Activated CD4-positive, CD25-positive, alpha-beta regulatory T cell treated with anti-CD3 and anti-CD28 coated beads, Interleukin-2, amount 50 U/mL, for 24 hours (primary cell): ENCODE measurements around the gene KANK3.
"Not testable (repeated sequence)": the region's sequence is repeated elsewhere in the genome, so short reads cannot be mapped to it uniquely, and the experiment has no call there.

Experiments used
- ATAC-seq, 2 donors: fragments of 150-1000 bp; cut with Tn5 transposase; one replicate each; pipeline ENCODE4 v1.10.0; 2021; ENCODE audit warnings: mild to moderate bottlenecking in 1 of 2, moderate library complexity in 1 of 2

KANK3 gene

DNA sequence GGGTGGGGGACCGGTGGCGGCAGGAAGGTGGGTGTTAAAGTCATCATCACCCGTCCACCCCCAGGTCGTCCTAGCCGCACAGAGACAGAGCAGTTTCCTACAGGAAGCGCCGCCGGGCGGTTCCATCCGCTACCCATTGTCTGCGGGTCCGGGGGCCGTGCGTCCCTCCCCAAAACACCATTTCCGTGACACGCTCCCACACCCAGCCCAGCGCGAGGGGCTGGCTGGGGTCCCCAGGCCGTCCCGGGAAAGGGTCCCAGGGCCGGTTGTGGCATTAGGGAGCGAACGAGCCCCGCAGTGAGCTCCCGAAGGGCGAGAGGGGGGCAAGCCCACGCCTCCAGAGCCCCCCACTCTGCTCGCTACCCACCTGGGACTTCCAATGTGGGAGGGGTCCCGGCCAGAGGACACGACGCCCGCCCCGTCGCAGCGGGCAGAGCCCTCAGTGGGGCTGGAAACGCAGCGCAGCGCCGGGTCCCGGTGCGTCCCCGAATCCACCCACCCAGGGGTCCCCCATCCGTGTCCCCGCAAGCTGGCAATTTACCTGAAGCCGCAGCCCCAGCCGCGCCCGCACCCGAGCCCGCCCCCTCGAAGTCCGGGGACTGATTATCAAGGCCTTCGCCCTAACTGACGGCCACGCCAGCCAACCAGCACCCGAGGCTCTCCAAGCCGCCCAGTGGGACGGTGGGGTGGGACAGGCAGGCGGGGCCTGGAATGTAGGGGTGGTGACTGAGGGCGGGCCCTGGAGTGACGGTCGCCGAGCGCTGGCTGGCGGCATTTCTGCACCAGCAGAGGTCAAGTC lies at the start of gene KANK3:
Gene KANK3, minus strand, starts transcription at position 579 of the 799 bp plus-strand sequence. CDS start 5,434 bp downstream, outside the sequence.
- ATAC-seq: peak; percentile 100

DNA sequence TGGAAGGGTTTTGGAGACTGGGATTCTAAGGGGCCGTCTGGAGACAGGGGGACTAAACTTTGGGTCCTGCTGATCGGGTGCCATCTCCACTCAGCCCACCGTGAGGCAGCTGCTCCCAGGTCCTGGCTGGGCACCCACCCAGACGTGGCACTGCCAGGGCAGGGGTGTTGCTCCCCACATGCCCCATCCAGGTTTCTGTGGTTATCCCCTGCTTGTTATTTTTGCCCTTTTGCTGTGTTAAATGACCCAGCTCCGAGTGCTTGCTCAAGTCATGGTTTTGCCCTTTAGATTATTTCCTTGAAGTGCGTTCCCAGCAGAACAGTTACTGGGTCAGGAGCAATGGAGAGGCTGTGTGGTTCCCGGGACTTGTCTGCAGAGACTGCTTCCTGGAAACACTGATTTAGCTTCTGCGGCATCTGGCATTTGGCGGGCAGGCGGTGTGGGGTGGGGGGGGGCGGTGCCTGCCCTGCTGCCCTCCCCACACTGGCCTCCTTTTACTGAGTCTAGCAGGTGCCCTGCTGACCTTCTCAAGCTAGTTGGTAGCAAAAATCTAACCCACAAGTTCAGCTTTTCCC lies 49.0 kb upstream of the KANK3 start:
- no peak for ATAC-seq

DNA sequence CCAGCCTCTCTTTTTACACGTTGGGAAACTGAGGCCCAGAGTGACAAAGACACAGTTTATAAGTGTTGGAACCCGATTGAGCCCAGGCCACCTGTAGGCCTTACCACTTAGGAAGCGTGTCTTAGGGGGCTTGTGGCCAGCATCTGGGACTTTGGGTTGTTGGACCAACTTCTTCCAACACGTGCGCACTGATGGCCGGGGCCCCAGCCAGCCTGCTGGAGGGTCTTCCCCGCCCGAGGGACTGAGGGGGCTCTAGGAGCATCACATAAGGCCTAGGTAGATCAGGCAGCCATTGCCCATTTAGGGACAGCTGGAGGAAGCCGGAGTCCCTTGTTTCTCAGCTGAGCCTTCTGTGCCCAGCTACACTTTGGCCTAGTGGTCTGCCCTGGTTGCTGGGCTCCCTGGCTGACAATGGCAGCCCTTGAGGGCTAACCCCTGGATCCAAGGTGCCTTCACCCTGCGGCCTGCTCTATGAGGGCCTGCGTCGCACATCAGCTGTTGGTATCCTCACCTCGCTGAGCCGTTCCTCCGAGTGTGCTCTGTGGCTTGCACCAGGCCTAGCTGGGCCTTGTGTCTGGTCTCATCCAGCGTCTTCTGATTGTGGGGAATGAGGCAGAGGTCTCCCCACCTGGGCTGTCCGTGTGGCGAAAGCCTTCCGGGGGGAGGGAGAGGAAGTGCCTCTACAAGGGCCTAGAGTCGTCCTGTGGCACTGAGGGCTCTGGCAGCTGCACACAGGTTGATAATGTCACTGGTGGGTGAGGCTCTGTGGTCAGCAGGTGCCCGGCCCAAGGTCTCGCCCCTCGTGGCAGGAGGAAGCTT lies 48.3 kb upstream of the KANK3 start:
- ATAC-seq: no peak

DNA sequence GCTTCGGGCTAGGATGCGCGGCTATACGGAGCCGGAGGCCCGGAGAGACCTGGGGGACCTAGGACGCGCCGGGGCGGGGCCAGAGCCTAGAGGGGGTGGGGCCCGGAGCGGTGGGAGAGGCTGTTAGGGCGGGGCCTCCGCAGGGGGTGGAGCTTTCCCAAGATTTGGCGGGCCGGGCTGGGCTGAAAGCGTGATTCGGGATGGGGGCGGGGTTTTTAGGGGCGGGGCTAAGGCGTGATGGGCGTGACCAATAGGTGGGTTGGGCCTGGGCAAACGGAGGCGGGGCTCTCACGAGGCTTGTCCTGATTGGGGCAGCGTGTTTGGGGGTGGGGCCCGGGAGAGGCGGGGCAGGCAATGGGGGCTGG lies 47.5 kb upstream of the KANK3 start:
- peak; percentile 37 to 46 for ATAC-seq

DNA sequence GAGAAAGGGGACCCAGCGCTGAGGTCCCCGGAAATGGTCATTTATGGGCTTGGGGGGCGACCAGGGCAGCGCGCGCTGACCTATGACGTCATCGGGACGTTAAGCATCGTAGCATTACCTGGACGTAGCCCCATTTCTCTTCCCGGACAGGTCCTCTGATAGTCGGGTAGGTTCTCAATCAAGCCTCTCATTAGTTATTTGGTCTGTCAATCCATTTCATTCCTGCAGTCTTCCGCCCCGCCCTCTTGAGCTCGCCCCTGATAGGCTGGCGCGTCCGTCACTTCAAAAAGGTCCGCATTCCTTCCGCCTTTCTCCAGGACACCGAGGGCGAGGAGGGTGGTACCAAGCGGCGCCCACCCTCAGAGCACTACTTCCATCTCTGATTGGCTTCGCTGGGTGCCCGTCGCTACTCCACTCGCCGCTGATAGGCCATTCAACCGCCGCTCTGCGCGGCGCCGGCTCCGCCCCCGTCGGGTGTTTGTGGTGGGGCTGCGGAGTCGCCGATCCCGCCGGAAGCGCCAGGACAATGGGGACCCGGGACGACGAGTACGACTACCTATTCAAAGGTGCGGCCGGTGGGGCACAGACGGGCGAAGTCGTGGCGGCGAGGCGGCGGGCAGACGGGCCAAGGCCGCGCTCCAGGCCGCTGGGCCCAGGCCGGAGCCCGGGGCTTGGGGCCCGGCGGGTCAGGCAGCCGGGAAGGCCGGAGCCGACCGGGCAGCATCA lies 47.0 kb upstream of the KANK3 start, which contains the start of gene RAB11B:
Gene RAB11B, plus strand, starts transcription at position 470 of the 726 bp plus-strand sequence. Its CDS starts 57 bp downstream, at position 527.
- peak; percentile 95 to 96 for ATAC-seq

DNA sequence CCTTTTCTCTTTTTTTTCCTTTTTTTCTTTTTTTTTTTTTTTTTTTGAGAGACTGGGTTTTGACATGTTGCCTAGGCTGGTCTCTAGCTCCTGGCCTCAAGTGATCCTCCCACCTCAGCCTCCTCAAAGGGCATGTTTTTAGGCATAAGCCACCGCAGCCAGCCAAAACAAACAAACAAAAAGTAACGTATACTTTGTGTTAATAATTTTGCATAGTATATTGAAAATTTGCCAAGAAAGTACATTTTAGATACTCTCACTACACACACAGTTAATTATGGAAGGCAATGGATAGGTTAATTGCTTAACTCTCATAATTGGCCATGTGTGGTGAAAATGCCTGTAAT lies 45.5 kb upstream of the KANK3 start:
- no peak for ATAC-seq

DNA sequence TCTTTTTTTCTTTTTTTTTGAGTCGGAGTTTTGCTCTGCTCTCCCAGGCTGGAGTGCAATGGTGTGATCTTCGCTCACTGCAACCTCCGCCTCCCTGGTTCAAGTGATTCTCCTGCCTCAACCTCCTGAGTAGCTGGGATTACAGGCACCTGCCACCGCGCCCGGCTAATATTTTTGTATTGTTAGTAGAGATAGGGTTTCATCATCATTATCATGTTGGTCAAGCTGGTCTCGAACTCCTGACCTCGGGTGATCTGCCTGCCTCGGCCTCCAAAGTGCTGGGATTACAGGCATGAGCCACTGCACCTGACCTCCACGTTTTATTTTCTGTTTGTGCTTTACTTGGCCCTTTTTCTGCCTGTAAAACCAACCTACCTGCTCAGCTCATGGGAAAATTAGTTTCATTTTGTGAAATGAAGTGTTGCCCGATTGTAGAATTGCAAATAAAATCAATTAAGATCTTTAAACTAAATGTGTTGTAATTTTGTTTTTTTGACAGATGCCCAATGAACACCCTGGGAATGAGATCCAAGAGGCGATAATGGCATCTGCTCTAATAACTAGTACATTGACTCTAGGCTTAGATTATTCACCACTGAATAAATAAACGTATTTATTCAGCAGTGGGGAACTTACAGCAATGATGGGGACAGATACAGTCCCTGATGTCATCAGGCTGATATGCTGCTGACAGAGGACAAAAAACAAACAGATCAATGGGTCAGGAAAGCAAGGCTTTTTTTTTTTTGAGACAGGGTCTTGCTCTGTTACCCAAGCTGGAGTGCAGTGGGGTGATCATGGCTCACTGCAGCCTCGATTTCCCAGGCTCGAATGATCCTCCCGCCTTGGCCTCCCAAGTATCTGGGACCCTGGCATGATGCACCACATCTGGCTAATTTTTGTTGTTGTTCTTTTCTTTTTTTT lies 44.9 kb upstream of the KANK3 start:
- no peak for ATAC-seq

DNA sequence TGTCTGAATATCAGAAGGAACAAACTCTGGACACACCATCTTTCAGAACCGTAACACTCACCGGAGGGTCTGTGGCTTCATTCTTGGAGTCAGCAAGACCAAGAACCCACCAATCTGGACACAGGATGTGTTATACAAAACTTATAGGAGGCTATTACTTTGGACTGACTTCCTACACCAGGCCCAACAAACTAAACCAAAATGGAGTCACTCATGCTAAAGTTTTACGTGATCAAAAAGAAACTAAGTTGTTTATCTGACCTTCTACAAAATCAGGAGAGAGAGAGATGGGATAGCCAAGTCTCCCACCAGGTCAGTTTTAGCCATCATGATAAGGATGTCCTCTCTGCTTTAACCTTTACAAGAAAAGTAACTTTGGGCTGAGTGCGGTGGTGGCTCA lies 43.9 kb upstream of the KANK3 start:
- ATAC-seq: no peak

DNA sequence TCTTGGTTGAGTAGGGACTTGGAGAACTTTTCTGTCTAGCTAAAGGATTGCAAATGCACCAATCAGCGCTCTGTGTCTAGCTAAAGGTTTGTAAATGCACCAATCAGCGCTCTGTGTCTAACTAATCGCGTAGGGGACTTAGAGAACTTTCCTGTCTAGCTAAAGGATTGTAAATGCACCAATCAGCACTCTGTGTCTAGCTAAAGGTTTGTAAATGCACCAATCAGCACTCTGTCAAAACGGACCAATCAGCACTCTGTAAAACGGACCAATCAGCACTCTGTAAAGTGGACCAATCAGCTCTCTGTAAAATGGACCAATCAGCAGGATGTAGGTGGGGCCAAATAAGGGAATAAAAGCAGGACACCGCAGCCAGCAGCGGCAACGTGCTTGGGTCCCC lies 43.4 kb upstream of the KANK3 start:
- ATAC-seq: not testable (repeated sequence)

DNA sequence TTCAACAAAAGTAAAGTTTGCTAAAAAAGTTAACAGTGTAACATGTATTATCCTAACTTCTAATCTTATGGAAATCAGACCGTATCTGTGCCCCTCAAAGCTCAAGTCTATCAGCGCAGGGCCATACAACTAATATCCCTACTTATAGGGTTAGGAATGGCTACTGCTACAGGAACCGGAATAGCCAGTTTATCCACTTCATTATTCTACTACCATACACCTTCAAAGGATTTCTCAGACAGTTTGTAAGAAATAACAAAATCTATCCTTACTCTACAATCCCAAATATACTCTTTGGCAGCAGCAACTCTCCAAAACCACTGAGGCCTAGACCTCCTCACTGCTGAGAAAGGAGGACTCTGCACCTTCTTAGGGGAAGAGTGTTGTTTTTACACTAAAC lies 42.5 kb upstream of the KANK3 start:
- ATAC-seq: not testable (repeated sequence)

DNA sequence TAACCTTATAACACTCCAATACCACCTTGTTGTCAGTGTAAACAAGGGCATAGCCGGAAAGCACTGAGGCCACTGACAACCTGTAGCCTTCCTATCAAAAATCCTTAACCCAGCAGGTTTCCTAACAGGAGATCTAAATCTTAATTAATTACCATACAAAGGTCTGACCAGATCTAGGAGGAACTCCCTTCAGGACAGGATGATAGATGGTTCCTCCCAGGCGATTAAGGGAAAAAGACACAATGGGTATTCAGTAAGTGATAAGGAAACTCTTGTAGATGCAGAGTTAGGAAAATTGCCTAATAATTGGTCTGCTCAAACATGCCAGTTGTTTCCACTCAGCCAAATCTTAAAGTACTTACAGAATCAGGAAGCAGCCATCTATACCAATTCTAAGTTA lies 42.0 kb upstream of the KANK3 start:
- not testable (repeated sequence) for ATAC-seq

DNA sequence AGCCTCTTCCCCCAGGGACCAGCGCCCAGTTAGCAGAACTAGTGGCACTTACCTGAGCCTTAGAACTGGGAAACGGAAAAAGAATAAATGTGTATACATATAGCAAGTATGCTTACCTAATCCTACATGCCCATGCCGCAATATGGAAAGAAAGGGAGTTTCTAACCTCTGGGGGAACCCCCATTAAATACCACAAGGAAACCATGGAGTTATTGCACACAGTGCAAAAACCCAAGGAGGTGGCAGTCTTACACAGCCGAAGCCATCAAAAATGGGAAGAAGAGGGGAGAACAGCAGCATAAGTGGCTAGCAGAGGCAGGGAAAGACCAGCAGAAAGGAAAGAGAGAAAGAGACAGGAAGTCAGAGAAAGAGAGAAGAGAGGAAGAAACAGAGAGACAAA lies 41.5 kb upstream of the KANK3 start:
- ATAC-seq: not testable (repeated sequence)

DNA sequence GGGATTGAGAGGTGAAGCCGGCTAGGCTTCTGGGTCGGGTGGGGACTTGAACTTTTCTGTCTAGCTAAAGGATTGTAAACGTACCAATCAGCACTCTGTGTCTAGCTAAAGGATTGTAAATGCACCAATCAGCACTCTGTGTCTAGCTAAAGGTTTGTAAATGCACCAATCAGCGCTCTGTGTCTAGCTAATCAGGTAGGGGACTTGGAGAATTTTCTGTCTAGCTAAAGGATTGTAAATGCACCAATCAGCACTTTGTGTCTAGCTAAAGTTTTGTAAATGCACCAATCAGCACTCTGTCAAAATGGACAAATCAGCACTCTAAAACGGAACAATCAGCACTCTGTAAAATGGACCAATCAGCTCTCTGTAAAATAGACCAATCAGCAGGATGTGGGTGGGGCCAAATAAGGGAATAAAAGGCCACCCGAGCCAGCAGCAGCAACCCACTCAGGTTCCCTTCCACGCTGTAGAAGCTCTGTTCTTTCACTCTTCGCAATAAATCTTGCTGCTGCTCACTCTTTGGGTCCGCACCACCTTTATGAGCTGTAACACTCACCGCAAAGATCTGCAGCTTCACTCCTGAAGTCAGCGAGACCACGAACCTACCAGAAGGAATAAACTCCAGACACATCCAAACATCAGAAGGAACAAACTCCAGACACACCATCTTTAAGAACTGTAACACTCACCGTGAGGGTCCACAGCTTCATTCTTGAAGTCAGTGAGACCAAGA lies 36.3 kb upstream of the KANK3 start:
- ATAC-seq: not testable (repeated sequence)

DNA sequence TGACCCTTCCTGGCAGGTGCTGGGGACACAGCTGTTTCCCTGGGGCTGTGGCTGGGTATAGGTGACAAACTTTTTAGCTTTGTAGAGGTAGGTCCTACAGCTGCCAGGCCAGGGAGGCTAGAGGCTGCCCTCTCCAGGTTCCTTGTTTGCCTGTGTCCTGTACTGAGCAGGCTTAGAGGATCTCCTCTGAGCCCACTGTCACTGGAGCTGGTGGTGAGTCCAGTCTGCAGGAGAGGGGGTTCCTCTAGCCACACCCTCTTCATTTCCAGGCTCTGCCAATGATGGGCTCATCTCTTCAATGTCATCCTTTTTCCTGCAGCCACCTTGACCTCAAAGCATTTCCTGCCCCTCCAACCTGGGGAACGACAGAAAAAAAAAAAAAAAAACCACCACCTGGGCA lies 34.5 kb upstream of the KANK3 start:
- ATAC-seq: no peak

DNA sequence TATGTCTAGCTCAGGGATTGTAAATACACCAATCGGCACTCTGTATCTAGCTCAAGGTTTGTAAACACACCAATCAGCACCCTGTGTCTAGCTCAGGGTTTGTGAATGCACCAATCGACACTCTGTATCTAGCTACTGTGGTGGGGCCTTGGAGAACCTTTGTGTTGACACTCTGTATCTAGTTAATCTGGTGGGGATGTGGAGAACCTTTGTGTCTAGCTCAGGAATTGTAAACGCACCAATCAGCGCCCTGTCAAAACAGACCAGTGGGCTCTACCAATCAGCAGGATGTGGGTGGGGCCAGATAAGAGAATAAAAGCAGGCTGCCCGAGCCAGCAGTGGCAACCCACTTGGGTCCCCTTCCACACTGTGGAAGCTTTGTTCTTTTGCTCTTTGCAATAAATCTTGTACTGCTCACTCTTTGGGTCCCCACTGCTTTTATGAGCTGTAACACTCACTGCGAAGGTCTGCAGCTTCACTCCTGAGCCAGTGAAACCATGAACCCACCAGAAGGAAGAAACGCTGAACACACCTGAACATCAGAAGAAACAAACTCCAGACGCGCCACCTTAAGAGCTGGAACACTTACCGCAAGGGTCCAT lies 33.4 kb upstream of the KANK3 start:
- not testable (repeated sequence) for ATAC-seq

DNA sequence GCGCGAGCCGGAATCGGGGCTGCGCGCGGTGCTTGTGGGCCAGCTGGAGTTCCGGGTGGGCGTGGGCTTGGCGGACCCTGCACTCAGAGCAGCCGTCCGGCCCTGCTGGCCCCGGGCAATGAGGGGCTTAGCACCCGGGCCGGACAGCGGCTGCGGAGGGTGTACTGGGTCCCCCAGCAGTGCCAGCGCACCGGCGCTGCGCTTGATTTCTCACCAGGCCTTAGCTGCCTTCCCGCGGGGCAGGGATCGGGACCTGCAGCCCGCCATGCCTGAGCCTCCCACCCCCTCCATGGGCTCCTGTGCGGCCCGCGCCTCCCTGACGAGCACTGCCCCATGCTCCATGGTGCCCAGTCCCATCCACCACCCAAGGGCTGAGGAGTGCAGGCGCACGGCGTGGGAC lies 32.7 kb upstream of the KANK3 start:
- not testable (repeated sequence) for ATAC-seq

DNA sequence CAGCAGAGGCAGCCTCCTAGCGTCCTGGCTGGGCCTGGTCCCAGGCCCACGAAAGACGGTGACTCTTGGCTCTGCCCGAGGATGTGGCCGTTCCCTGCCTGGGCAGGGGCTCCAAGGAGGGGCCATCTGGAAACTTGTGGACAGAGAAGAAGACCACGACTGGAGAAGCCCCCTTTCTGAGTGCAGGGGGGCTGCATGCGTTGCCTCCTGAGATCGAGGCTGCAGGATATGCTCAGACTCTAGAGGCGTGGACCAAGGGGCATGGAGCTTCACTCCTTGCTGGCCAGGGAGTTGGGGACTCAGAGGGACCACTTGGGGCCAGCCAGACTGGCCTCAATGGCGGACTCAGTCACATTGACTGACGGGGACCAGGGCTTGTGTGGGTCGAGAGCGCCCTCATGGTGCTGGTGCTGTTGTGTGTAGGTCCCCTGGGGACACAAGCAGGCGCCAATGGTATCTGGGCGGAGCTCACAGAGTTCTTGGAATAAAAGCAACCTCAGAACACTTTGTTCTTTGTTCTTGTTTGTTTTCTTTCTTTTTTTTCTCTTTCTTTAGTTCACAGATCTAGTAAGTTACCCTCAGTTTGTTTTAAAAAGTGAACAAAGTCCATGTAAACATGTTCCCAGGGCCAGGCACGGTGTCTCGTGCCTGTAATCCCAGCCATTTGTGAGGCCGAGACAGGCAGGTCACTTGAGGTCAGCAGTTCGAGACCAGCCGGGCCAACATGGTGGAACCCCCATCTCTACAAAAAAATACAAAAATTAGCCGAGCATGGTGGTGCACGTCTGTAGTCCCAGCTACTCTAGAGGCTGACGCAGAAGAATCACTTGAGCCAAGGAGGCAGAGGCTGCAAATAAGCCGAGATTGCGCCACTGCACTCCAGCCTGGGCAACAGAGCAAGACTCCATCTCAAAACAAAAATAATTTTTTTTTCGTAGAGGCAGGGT lies 31.1 kb upstream of the KANK3 start:
- no peak for ATAC-seq

DNA sequence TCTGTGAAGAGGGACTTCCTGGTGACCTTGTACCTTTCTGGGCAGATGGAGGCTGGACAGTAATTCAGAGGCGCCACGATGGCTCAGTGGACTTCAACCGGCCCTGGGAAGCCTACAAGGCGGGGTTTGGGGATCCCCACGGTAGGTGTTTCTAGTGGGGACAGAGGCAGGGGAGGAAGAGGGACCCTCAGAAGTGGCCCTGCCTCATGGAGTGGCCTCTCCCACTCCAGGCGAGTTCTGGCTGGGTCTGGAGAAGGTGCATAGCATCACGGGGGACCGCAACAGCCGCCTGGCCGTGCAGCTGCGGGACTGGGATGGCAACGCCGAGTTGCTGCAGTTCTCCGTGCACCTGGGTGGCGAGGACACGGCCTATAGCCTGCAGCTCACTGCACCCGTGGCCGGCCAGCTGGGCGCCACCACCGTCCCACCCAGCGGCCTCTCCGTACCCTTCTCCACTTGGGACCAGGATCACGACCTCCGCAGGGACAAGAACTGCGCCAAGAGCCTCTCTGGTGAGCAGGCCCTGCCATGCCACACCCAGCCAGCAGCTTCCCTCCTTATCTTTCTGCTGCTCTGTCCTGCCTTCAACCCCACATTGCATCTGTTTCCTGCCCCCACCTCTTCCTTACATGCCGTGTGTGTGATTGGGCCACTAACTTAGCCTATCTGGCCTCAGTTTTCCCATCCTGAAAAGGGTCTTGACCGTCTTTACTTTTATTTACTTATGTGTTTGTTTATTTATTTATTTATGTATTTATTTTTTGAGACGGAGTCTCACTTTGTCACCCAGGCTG lies 28.1 kb upstream of the KANK3 start:
- ATAC-seq: no peak
